GM13977 (cell line): ENCODE data around the gene LSS.
A peak's percentile ranks its signal among the peaks of the same experiment; 100 is the strongest.

Experiments used
- DNase-seq: peaks from one replicate; pipeline ENCODE4 v3.0.0; 2012; ENCODE audit warnings: low spot score
- in situ Hi-C: fragments of 300-500 bp; cut with MboI; formaldehyde crosslinking; loops from one replicate; pipeline ENCODE4 v1.12.0; 2022; ENCODE audit warnings: low sequenced_read_pairs, low pct_unique_long_range_greater_than_20kb, mixed read lengths, inconsistent platforms; ENCODE audit not compliant: unreplicated experiment
- TF ChIP-seq, protein P1 (sequence below): IDR thresholded peaks from 2 replicates; pipeline ENCODE4 v1.5.1; 2012; ENCODE audit warnings: mild to moderate bottlenecking, control low read depth; ENCODE audit not compliant: insufficient read depth; ENCODE audit errors: extremely low read depth, missing control alignments

Gene LSS

DNA sequence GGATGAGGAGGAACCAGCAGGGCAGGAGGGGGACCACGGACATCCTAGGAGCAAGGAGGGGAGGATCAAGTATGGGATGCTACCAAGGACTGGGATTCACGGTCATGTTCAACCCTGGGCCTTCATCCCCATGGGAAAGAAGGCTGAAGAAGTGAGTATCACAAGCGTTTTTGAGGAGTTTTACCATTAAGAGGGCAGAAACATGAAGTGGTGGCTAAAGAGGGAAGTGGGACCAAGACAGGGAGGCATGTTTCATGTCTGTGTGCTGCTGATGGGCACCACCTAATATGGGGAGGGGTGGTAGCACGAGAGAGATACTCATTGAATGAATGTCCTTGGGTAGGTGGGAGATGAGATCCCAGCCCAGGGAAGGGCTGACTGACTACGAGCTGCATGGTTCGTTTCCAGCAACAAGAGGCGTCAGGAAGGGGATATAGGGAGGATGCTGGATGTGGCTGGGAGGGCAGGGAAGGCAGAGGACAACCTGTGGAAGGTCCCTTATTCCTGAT is 11.3 kb upstream of the LSS start:
- in situ Hi-C loops: no loop called here
- DNase-seq: no peak
- TF ChIP-seq, protein P1, sequence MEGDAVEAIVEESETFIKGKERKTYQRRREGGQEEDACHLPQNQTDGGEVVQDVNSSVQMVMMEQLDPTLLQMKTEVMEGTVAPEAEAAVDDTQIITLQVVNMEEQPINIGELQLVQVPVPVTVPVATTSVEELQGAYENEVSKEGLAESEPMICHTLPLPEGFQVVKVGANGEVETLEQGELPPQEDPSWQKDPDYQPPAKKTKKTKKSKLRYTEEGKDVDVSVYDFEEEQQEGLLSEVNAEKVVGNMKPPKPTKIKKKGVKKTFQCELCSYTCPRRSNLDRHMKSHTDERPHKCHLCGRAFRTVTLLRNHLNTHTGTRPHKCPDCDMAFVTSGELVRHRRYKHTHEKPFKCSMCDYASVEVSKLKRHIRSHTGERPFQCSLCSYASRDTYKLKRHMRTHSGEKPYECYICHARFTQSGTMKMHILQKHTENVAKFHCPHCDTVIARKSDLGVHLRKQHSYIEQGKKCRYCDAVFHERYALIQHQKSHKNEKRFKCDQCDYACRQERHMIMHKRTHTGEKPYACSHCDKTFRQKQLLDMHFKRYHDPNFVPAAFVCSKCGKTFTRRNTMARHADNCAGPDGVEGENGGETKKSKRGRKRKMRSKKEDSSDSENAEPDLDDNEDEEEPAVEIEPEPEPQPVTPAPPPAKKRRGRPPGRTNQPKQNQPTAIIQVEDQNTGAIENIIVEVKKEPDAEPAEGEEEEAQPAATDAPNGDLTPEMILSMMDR: no peak

DNA sequence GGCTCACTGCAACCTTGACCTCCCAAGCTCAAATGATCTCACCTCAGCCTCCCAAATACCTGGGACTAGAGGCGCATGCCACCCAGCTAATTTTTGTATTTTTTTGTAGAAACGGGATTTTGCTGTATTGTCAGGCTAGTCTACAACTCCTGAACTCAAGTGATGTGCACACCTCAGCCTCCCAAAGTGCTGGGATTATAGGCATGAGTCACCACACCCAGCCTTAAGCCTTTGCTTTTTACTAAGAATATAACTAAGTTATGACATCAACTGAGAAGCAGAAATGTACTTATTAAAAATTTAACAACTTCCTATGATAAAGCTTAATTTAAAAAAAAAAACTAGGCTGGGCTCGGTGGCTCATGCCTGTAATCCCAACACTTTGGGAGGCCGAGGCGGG is 8.9 kb upstream of the LSS start:
- no peak for DNase-seq
- TF ChIP-seq, protein P1: no peak
- in situ Hi-C loops: no loop called here

DNA sequence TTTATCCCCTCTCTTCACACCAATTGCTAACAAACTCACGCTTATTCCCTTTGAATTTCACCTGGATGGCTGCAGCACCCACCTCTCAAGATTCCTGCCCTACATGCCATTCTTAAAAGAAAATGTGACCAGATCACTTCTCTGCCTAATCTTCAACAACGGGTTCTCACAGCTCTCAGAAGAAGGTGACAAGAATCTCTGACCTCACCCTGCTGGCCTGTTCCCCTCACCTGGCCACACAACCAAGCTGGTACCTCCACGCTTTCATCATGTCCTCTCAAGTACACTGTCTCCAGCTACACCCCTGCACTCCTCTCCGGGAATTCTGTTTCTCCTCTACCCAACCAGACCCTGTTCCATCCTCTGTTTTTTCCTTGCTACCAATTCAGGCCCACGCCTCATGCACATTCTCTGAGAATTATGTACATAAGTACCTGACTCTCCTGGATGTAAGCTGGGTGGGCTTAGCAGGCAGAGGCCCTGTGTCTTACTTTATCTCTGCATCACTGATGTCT is 5.9 kb upstream of the LSS start:
- in situ Hi-C loops: no loop called here
- no peak for DNase-seq
- TF ChIP-seq, protein P1: no peak

DNA sequence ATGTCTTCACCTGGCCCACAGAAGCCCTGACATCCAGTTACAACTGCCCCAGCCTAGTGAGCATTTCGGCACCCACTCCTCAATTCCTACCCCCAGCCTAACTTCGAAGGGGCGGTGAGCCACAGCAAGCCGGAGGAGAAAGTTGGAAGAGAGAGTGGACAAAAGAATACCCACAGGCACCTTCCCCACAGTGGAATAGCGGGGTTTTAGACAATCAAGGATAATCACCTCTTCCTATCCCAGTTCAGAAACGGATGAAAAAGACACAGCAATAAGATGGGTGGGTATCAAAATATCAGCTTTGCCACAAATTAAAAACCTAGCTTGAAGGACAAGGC is 1.3 kb upstream of the LSS start:
- TF ChIP-seq, protein P1: no peak
- no peak for DNase-seq
- in situ Hi-C loops: no loop called here

DNA sequence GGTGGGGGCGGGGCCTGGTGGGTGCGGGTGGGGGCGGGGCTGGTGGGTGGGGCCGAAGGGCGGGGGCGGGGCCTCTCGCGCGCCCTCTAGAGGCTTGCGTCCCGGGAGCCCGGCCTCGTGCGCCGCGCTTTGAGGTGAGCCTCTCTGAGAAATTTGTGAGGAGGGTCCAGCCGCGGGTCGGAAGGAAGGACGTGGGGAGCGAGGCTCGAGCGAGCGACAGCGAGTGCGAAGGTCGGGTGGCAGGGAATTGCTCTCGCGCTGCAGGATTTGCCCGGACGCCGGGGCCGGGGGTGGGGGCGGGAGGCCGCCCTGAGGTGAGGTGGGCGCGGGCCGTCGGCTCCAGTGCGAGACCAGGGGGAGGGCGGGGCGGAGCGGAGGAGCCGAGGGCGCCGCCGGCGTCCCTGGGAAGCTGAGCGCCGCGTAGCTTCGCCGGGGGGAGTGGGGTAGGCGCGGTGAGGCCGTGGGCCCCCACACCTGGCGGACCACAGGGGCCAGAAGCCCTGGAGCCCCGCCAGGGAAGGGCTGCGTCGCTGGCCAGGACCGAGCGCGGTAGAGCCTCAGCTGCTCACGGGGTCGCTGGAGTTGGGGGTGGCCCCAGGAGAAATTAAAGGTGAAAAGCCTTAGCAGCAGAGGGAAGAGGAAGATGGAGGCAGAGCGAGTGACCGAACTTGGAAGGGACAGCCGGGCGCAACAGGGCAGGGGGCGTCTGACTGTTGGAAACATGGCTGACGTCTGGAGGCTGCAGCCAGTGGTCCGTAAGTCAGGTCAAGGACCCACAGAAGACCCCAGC is 754 bp upstream of the LSS start:
- in situ Hi-C loops: no loop called here
- TF ChIP-seq, protein P1: peak; percentile 69
- DNase-seq: no peak

DNA sequence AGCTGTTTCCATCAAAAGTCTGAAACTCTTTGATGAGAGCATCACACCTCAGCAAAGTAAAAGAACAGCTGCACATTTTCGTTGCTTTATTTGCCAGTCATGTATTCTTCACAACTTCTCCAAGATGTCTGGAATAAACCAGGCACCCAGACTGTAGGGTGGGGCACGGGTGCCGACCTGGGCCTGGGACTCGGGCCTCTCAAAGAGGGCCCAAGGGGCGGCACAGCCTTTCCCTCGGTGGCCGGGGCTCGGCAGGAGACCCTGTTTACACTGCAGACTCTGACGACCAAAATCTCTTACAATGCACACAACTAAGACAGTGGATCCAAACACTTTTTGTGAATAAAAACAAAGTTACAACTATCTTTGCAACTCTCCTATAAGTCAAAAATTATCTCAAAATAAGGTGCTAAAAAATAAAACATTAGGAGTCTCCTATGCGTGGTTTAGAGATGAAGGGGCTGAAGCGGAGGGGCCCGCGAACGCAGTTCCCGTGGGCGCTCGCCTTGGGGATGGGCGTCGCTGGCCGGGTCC is 696 bp downstream of the LSS start:
- in situ Hi-C loops: no loop called here
- TF ChIP-seq, protein P1: no peak
- DNase-seq: no peak
